HG03521 (cell line): ENCODE measurements around the gene CADM4.
"Not testable (repeated sequence)": the region's sequence is repeated elsewhere in the genome, so short reads cannot be mapped to it uniquely, and the experiment has no call there.

Source experiments
- ATAC-seq: cut with Tn5 transposase; IDR thresholded peaks from one replicate; pipeline ENCODE4 v1.9.1; 2021; ENCODE audit warnings: mild to moderate bottlenecking, moderate library complexity; ENCODE audit not compliant: unreplicated experiment

Gene CADM4, protein sequence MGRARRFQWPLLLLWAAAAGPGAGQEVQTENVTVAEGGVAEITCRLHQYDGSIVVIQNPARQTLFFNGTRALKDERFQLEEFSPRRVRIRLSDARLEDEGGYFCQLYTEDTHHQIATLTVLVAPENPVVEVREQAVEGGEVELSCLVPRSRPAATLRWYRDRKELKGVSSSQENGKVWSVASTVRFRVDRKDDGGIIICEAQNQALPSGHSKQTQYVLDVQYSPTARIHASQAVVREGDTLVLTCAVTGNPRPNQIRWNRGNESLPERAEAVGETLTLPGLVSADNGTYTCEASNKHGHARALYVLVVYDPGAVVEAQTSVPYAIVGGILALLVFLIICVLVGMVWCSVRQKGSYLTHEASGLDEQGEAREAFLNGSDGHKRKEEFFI

DNA sequence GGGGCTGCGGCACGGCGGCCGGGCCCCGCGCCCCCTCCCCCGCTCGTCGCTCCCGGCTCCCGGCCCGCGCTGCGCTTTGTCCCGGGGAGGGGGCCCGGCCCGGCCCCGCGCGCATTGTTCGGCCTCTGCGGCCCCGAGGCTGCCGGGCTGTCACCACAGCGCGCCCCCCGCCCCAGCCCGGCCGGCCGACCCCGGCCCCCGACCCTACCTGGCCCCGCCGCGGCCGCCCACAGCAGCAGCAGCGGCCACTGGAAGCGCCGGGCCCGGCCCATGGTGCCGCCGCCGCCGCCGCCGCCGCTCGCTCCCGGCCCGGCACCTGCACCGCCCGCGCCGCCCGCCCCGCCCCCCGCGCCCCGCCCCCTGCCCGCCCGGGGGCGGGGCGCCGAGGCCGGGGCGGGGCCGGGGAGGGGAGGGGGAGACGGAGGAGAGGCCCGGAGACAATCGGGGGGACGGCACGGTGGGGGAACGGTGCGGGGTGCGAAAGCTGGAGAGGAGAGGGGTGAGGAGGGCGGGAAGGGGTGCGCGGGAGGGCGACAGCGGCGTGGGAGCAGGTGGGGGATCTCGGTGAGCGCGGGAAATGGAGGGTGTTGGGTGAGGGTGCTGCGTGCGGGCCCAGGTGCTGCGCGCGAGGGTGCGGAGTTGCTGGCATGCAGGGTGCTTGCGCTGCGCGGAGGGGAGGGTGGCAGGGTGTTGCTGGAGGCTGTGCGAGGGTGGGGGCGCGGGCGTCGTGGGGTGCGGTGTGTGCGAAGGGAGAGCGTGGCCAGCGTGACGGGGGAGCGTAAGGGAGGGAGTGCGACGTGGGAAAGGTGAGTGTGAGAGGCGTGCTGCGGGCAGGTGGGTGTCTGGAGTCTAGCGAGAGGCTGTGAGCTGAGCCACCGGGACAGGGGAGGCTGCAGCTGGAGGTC, at the start of gene CADM4:
Gene CADM4 (minus strand): TSS at position 332 of the 905 bp plus-strand sequence. CDS start 60 bp downstream, at position 272.
- no peak for ATAC-seq

DNA sequence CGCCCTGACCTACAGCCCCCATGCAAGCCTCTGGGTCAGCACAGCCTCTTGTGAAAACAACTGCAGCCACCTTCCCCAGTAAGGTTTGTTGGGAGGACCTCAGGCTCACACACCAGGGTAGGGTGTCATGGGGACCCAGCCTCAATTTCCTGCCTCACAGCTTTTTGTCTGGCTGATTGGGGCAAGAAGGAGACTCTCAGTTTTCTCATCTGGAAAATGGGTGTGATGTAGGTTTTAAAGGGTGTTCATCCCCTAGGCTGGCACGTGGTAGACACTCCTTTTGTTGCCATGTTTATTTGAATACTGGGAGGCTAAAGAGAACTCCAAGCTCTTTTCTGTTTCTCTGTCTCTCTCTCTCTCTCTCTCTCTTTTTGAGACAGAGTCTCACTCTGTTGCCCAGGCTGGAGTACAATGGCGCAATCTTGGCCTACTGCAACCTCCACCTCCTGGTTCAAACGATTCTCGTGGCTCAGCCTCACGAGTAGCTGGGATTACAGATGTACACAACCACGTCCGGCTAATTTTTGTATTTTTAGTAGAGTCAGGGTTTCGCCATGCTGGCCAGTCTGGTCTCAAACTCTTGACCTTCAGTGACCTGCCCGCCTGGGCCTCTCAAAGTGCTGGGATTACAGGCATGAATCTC, 48.5 kb upstream of the CADM4 start:
- ATAC-seq, result no peak

DNA sequence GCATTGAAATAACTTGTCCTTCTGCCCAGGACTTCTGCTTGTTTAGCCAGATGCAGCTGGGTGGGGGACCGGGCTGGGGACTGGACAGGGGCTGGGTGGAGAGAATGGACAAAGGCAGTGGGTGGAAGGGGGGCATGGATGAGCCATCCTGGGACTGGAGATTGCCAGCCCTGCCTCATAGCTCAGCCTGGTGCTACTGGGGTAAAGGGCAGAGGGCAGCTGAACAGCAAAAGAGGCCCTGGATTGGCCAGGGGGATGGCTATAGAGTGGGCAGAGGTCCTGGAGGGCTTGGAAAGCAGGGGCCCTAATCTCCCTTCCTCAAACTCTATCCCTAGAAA, 48.0 kb upstream of the CADM4 start:
- ATAC-seq, result no peak

DNA sequence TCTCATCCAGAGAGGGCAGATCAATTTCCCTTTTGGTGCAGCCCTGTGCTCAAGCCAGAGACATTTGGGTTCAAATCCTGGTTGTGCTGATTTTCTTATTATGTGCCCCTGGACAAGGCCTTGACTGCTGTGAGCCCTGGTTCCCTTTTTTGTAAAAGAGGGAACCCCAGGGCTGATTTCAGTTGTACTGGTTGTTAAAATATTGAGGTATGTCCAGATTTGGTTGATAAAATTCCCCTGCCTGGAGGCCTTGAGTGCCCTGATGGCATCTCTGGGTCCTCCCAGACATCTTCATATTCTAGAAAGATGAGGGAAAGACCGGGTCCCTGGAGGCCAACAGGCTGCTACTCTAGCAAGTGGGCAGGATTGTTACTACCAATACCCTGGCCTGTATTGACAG, 44.7 kb upstream of the CADM4 start:
- no peak for ATAC-seq

DNA sequence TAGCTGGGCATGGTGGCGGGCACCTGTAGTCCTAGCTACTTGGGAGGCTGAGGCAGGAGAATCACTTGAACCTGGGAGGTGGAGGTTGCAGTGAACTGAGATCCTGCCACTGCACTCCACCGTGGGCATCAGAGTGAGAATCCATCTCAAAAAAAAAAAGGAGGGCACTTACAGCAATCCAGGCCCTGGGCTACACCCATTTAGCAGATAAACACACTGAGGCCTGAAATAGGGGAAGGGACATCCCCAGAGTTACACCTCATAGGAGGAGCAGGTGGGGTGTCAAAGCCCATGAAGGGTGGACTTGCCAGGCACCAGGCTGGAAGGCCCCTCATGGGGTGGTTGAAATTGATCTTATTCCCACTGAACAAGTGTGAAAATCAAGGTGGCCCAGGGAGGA, 44.3 kb upstream of the CADM4 start:
- ATAC-seq, result no peak

DNA sequence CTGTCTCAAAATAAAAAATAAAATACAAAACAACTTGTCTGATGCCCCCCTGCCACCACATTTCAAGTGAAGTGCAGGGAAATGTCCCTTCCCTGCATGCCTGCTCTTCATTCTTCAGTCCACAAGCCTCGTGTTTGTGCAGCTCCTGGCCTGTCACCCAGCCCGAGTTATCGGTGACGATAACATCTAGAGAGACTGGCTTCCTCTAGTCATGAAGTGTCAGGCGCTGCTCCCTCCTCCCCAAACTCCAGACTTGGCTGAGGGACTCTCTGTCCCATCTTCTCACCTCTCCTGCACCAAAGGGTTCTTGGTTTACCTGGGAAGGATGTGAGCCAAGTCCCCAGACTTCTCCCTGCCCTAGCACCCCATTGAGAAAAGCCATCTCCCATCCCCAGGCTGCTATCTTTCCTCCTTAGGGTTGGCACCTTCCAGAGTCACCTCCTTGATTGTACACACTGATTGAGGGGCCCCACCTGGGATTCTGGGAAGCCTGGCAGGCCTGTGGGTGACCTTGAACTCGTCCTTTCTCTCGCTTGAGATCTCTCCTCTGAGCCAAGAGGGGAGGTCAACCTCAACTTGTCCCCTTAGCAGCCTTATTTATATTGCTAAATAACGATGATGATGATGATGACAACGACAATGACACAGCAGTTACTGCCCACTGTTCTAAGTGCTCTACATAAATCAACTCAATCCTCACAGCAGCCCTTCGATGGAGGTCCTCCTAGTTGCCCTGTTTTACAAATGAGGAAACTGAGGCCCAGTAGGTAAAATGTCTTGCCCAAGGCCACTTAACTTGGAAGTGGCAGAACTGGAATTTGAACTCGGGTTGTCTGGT, 43.4 kb upstream of the CADM4 start:
- no peak for ATAC-seq

DNA sequence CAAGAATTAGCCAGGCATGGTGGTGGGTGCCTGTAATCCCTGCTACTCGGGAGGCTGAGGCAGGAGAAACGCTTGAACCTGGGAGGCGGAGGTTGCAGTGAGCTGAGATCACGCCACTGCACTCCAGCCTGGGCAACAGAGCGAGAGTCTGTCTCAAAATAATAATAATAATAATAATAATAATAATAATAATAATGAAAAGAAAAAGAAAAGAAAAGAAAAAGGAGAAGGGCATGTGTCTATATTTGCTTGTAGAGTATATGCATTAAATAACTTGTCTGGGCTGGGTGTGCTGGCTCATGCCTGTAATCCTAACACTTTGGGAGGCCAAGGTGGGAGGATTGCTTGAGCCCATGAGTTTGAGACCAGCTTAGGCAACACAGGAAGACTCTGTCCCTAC, 42.6 kb upstream of the CADM4 start:
- ATAC-seq, result not testable (repeated sequence)

DNA sequence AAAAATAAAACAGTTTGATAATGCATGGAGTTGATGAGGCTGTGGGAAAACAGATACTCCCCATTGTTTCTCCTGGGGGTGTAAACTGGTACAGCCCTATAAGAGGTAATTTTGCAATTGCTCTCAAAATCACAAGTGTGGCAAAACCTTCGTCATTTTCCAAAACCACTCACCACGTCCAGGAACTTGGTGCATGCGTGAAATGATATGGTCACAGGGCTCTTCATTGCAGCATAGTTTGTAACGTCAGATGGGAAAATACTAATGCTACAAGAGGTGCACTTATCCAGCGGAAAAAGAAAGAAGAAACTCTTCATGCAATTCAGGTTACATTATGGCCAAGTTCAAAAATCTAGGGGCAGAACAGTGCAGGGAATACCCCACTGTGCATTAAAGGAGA, 42.2 kb upstream of the CADM4 start:
- no peak for ATAC-seq

DNA sequence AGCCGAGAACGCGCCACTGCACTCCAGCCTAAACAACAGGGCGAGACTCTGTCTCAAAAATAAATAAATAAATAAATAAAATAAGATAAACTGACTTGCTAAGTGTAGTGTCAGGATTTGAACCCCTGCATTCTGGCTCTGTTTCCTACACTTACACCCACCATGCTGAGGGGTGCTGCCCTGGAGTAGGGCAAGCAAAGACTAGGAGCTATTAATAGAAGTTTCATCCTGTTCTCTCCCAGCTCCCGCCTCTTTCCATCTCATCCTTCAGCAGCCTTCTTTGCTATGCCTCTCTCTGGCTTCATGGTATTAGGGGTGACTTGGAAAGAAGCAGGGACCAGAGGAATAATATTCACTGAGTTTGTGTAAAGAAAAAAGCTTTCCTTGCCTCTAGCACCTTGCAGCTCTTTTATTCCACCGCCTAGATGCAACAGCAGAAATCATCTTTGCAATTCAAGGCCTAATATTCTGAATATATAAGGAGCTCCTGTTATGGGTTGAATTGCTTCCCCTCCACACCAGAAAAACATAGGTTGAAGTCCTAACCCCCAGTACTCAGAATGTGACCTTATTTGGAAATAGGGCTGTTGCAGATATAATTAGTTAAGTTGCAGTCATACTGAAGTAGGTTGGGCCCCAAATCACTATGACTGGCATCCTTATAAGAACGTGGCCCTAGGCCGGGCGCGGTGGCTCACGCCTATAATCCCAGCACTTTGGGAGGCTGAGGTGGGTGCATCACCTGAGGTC, 39.0 kb upstream of the CADM4 start:
- ATAC-seq, result no peak

DNA sequence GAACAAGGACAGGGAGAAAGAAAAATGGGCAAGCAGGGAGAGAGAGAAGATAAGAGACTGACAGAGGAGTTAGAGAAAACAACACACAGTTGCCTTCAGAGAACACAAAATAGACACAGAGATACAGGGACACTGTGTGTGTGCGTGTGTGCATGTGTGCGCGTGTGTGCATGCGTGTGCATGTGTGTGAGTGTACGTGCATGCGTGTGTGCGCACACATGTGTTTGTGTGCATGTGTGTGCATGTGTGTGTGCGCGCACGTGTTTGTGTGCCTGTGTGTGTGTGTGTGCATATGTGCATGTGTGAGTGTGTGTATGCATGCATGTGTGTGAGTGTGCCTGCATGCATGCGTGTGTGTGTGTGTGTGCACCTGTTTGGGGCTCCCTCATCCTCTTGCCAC, 36.3 kb upstream of the CADM4 start:
- ATAC-seq, result no peak

DNA sequence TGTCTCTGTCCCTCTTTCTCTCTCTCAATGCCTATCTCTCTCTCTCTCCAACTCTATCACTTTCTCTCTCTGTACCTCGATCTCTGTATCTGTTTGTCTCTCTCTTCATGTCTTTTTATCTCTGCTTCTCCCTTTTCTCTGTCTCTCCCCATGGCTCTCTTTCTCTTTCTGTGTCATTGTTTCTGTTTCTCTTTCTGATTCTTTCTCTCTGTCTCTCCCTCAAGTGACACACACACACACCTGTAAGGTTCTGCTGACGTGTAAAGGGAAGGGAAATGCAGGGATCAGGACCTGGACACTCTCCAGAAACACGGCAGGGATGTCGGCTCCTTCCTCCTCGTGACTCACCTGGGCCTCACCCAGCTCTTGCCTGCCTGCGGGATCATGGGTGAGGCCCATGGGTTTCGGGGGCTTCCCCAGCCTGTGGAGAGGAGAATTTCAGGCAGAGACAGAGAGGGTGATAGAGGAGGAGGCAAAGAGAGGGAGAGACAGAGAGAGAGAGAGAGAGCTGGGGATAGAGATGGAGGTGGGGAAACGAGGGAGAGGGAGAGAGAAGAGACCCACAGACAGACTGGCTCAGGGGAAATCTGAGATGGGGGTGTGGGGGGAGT, 35.7 kb upstream of the CADM4 start:
- ATAC-seq, result no peak

DNA sequence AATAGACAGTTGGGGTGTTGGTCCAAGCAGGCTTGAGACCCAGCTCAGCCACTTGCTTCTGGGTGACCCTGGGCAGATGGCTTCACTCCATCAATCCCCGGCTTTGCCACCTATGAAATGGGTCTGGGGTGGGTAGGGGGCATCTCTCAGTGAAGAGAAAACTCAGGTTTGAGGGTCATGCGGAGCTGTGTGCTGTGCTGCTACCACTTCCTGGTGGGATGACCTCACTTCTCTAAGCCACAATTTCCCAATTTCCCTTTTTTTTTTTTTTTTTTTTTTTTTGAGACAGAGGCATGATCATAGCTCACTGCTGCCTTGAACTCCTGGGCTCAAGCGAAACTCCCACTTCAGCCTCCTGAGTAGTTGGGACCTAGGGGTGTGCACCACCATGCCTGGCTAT, 34.9 kb upstream of the CADM4 start:
- no peak for ATAC-seq

DNA sequence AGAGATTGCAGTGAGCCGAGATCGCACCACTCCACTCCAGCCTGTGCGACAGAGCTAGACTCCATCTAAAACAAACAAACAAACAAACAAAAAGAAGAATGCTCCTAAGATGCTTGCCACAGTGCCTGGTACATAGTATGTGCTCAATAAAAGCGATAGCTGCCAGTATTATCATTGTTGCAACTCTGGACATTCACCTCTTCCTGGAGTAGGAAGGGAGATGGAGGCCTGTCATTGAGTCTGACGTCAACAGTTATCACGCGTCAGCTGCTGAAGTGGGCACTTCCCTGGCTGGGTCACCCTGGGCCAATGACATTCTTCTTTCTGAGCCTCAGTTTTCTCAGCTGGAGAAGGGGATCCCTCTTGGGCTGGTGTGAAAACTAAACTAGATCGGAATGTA, 34.5 kb upstream of the CADM4 start:
- no peak for ATAC-seq

DNA sequence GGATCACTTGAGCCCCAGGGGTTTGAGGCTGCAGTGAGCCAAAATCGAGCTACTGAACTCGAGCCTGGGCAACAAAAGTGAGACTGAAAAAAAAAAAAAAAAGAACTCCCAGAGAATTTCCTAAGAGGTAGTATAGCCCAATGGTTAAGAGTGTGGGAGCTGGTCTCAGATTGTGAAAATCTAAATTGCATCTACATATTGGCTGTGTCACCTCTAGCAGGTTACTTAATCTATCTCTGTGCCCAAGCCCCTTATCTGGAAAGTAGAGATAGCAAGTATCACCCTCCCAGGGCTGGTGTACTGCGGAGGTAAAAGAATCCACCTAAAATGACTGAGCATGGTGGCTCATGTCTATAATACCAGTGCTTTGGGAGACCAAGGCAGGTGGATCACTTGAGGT, 34.0 kb upstream of the CADM4 start:
- ATAC-seq, result no peak

DNA sequence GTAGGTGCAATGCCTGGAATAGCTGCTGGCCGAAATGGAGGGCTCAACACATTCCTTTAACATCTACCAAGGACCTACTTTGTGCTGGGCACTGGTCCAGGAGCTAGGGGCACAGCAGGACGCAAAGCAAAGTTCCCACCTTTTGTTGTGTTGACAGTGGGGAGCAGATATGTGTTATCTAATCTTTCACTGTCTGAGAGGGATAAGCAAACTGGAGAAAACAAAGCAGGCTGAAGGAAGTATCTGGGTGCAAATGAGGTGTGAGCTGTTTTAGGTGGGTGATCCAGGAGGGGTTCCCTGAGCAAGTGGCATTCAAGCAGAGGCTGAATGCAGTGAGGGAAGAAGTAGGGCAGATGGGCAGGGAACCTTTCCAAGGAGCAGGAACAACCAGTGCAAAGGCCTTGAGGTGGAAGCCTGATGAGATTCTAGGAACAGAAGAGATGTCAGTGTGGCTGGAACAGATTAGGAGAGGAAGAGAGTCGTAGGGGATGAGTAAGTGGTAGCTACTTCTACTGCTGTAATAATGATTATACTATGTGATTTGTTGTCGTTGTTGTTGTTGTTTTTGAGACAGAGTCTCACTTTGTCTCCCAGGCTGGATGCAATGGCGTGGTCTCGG, 32.5 kb upstream of the CADM4 start:
- no peak for ATAC-seq

DNA sequence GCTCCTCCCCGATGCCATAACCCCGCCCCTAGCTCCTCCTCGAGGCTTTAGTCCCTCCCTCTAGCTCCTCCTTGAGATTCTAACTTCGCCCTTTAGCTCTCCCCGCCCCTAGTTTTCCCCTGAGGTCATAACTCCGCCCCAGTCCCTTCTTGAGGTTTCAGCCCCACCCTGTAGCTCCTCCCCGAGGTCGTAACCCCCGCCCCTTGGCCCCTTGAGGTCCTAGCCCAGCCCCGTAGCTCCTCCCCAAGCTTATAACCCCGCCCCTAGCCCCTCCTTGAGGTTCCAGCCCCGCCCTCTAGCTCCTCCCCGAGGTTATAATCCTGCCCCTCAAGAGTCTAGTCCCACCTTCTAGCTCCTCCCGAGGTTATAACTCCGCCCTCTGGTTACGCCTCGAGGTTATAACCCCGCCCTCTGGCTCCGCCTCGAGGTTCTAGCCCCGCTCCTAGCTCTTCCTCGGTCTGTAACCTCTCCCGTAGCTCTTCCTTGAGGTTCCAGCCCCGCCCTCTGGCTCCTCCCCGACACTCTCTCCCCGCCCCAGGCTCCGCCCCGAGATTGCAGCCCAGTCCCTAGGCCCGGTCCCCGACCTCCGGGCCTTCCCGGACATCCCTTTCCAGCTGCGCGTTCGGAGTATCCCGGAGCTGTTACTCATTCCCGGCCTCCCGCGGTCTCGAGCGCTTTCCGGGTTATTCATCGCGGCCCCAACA, 28.9 kb upstream of the CADM4 start:
- ATAC-seq, result peak; percentile 84

DNA sequence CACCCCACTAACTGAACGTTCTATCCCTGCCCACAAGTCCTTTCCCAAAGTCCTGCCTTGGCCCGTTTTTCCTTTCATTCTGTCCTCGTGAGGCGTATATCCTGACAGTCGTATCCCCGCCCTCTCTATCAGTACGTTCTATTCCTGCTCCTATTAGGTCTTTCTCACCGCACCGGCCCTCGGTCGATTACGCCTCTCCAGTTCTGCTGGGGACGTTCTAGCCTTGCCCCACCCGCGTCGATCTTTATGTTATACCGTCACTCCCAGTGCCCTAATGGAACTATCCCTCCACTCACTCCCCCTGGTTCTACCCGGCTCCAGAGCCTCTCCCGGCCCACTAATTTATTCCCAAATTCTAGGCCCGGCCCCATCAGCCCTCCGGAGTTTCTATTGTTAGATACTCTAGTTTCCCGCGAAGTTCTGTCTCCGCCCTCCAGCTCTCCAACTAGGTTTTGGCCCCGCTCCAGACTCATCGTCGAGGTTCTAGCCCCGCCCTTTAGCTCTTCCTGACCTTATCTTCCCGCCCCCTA, 28.3 kb upstream of the CADM4 start:
- ATAC-seq, result no peak

DNA sequence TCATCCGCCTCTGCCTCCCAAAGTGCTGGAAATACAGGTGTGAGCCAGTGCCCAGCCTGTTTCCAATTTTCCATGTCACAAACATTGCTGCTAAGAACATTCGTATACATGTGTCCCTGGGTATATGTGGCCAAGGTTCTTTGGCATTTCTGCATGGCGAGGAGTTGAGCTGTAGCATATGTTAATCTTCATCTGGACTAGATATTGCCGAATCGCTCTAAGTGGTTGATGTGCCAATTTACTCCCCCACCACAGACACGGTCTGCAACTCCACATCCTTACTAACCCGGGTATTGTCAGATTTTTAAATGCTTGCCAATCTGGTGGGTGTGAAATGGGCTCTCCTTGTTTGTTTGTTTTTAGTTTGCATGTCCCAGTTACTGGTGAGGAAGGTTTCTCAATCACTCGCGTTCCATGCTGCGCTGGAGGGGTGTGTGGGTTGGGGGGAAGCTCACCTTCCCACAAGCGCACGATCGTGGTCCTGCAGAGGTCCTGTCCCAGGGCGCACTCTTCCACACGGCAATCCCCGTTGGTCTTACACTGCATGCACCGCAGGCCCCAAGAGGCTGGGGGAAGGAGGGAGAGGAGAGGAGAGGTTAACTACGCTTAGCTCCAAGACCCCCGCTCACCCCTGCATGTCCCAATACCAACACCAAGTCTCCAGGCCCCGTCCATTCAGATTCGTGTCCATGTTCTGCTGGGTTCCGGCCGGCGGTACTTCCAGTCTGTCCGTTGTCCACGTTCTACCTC, 27.7 kb upstream of the CADM4 start:
- no peak for ATAC-seq
